ENCODE measurements around the gene ZNF831.

Gene ZNF831

GRCh38 chr20:59247731-59248684 is 84.4 kb downstream of the ZNF831 start:
- no peak for DNase-seq (ENCODE audit: low read depth)

GRCh38 chr20:59250293-59250692 is 86.7 kb downstream of the ZNF831 start:
- DNase-seq (ENCODE audit: low read depth), result no peak

GRCh38 chr20:59253325-59253724 is 89.7 kb downstream of the ZNF831 start:
- DNase-seq (ENCODE audit: low read depth), result no peak

GRCh38 chr20:59253779-59254319 is 90.2 kb downstream of the ZNF831 start:
- DNase-seq (ENCODE audit: low read depth), result no peak

GRCh38 chr20:59255256-59255655 is 91.6 kb downstream of the ZNF831 start:
- DNase-seq (ENCODE audit: low read depth), result no peak

- no peak for DNase-seq (ENCODE audit: low read depth)
Observed at GRCh38 chr20:59258221-59258621, 94.6 kb downstream of the ZNF831 start.

- no peak for DNase-seq (ENCODE audit: low read depth)
Observed at GRCh38 chr20:59259946-59260345, 96.3 kb downstream of the ZNF831 start.

- no peak for DNase-seq (ENCODE audit: low read depth)
Observed at GRCh38 chr20:59265298-59265697, 101.7 kb downstream of the ZNF831 start.

GRCh38 chr20:59268870-59269269 is 105.2 kb downstream of the ZNF831 start:
- no peak for DNase-seq (ENCODE audit: low read depth)

GRCh38 chr20:59269411-59270025 is 105.9 kb downstream of the ZNF831 start:
- no peak for DNase-seq (ENCODE audit: low read depth)

GRCh38 chr20:59270380-59270779 is 106.8 kb downstream of the ZNF831 start:
- no peak for DNase-seq (ENCODE audit: low read depth)

GRCh38 chr20:59273739-59274357 is 110.2 kb downstream of the ZNF831 start:
- no peak for DNase-seq (ENCODE audit: low read depth)

GRCh38 chr20:59276938-59277337 is 113.3 kb downstream of the ZNF831 start:
- no peak for DNase-seq (ENCODE audit: low read depth)

- no peak for DNase-seq (ENCODE audit: low read depth)
Observed at GRCh38 chr20:59284470-59284869, 120.8 kb downstream of the ZNF831 start.

GRCh38 chr20:59289994-59290393 is 126.4 kb downstream of the ZNF831 start:
- DNase-seq (ENCODE audit: low read depth), result no peak

GRCh38 chr20:59291740-59292383 is 128.2 kb downstream of the ZNF831 start:
- no peak for DNase-seq (ENCODE audit: low read depth)

- DNase-seq (ENCODE audit: low read depth), result no peak
Observed at GRCh38 chr20:59295531-59295930, 131.9 kb downstream of the ZNF831 start.

- no peak for DNase-seq (ENCODE audit: low read depth)
Observed at GRCh38 chr20:59297686-59298085, 134.1 kb downstream of the ZNF831 start.

GRCh38 chr20:59299945-59300332 is 136.3 kb downstream of the ZNF831 start:
- no peak for DNase-seq (ENCODE audit: low read depth)

GRCh38 chr20:59300333-59301081 is 136.9 kb downstream of the ZNF831 start, which contains the start of gene EDN3:
Gene EDN3 (plus strand): TSS chr20:59300611. CDS start chr20:59300813, 202 bp downstream.
- DNase-seq (ENCODE audit: low read depth), result no peak

GRCh38 chr20:59301343-59302007 is 137.9 kb downstream of the ZNF831 start:
- DNase-seq (ENCODE audit: low read depth), result no peak
